Measurements from ENCODE around the gene GTF3C1. TPM values are rescaled to one million over a fixed set of nuclear protein-coding genes. Genes with fewer than 3 reads are reported as not detected.

Gene GTF3C1
- total RNA-seq, 2 donors from 2014 or later: 164 to 233 TPM

DNA sequence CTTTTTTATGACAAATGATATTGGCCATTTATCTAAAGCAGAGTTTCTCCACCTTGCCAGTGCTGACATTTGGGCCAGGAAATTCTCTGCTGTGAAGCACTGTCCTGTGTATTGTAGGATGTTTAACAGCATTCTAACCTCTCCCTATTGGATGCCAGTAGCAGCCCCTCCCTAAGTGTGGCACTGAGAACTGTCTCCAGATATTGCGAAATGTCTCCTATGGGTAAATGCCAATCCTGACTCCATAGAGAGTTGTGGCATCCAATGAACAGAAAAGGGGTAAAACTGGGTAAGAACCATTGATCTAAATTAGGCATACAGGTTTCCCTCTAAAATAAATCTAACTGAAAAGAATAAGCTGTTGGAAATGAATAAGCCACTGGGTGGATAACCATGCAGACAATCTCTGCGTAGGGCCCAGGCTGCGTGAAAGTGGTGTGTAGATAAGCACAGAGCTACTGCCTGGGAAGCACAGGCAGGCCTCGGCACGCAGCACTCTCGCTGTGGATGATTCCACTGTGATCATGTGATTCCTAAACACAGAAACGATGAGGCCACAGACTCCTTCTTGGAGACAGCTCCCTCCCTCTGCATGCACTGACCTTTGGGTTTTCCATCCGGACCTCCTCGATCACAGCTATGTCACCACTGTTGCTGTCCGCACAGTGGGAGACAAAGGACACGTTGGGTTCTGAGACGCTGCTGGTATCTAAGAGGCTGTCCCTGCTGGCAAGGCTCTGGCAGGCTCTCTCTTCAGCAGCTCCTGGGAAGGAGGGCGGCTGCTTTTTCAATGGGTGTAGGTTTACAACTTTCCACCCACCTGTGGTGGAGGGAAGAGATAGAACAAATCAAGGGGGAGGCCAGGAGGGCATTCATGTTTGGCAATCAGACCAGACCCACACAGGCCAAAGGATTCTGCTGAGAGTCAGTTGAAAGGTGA, 44.1 kb downstream of the GTF3C1 start:
- H3K9me3 ChIP-seq: no peaks in the 10 kb centered on the region
- no peak overlapping the region for H3K4me3 ChIP-seq
- WGBS: 38% methylated on average over 13 of the region's 13 CpGs
- intact Hi-C loops (cut with DNase I): no loop called here
- H3K27ac ChIP-seq: peak overlapping the region; percentile 55 to 76
- no peaks in the 10 kb centered on the region for H3K27me3 ChIP-seq (replicated peaks; ENCODE audit: insufficient read depth)
- peak; percentile 91 for TF ChIP-seq POLR2AphosphoS5 (IDR thresholded peaks at IDR 0.05)
- TF ChIP-seq, protein P1, sequence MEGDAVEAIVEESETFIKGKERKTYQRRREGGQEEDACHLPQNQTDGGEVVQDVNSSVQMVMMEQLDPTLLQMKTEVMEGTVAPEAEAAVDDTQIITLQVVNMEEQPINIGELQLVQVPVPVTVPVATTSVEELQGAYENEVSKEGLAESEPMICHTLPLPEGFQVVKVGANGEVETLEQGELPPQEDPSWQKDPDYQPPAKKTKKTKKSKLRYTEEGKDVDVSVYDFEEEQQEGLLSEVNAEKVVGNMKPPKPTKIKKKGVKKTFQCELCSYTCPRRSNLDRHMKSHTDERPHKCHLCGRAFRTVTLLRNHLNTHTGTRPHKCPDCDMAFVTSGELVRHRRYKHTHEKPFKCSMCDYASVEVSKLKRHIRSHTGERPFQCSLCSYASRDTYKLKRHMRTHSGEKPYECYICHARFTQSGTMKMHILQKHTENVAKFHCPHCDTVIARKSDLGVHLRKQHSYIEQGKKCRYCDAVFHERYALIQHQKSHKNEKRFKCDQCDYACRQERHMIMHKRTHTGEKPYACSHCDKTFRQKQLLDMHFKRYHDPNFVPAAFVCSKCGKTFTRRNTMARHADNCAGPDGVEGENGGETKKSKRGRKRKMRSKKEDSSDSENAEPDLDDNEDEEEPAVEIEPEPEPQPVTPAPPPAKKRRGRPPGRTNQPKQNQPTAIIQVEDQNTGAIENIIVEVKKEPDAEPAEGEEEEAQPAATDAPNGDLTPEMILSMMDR (IDR thresholded peaks at IDR 0.05): no peak
- peaks cover 25 to 27% of the 10 kb centered on the region in 2 donors for H3K36me3 ChIP-seq
- peaks cover 5% of the 10 kb centered on the region for H3K4me1 ChIP-seq (replicated peaks)
- peak; percentile 79 for DNase-seq (ENCODE audit: low spot score)

DNA sequence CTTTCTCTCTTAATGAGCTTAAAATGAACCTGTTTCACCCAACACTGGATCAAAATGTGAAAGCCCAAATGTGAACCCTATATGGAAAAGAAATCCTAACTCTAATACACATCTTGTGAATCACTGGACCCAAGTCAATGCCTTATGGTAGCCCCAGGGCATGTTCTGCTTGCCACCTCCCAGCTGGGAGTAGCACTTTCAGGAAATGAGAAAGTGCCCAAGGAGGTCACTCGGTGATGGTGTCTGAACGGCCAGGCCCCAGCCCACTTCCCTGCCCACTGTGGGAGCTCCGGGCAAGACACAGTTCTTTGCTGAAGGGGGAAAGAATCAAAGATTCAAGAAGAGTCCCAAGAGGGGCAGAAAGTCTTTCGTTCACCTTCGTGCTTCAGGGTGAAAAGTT, 46.1 kb downstream of the GTF3C1 start:
- Histone ChIP-seq H3K9me3 (no peaks in the 10 kb centered on the region), H3K36me3 (peaks cover 31 to 33% of the 10 kb centered on the region in 2 donors), H3K4me1 (replicated peaks) (peaks cover 5% of the 10 kb centered on the region), H3K27me3 (replicated peaks; ENCODE audit: insufficient read depth) (no peaks in the 10 kb centered on the region), H3K27ac (peak overlapping the region; percentile 55 to 76), H3K4me3 (no peak overlapping the region)
- intact Hi-C loops (cut with DNase I): no loop called here
- no peak for DNase-seq (ENCODE audit: low spot score)
- WGBS: 78% methylated on average over 5 of the region's 5 CpGs
- TF ChIP-seq POLR2AphosphoS5 (IDR thresholded peaks at IDR 0.05) (no peak), POLR2A (IDR thresholded peaks at IDR 0.05) (no peak)
- TF ChIP-seq, protein P1 (IDR thresholded peaks at IDR 0.05): no peak

DNA sequence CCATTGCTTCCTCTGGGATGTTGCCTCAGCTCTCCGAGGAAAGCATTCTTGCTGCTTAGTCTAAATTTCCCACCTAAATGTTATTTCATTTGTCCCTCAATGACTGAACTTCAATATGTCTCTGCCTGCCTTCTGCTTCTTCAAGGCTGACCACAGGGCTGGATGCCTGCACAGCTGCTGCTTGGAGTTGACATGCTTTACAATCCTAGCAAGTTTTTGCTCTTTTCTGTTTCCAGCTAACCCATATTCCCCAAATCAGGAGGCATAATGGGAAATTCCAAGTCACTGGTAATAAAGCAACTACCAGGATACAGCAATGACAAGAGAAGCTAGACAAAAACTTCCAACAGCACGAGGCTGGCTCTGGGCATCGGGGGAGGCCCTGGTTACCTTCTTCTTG, 48.9 kb downstream of the GTF3C1 start:
- H3K36me3 ChIP-seq: peaks cover 18 to 48% of the 10 kb centered on the region in 2 donors
- 93% methylated on average over 3 of the region's 3 CpGs for WGBS

DNA sequence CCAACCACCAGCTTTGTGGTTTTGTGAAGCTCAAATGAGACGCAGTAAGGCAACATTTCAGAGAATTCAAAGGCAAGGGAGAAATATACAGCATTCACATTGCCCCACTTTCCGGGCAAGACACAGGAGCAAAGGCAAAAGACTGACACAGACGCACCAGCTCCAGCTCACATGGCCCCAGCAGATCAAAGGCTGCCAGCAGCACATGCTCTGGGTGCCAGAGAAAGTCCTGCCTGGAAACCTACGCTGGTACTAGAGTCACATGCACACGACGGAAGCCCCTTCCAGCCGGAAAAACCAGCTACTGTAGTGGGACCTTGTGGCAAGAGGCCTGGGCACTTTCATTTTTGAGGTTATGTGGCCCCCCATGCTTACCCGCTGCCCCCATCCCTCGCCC, 50.1 kb downstream of the GTF3C1 start:
- no peaks in the 10 kb centered on the region for H3K27me3 ChIP-seq (replicated peaks; ENCODE audit: insufficient read depth)
- H3K36me3 ChIP-seq: peaks cover 18 to 57% of the 10 kb centered on the region in 2 donors
- no peaks in the 10 kb centered on the region for H3K9me3 ChIP-seq
- no peaks in the 10 kb centered on the region for H3K4me1 ChIP-seq (replicated peaks)
- H3K27ac ChIP-seq: peak overlapping the region in 1 of 2 donors; percentile 52
- intact Hi-C loops (cut with DNase I): no loop called here
- no peak for TF ChIP-seq POLR2A (IDR thresholded peaks at IDR 0.05)
- no peak for TF ChIP-seq POLR2AphosphoS5 (IDR thresholded peaks at IDR 0.05)
- TF ChIP-seq, protein P1 (IDR thresholded peaks at IDR 0.05): no peak
- H3K4me3 ChIP-seq: no peak overlapping the region
- WGBS: 78% methylated on average over 9 of the region's 9 CpGs
- DNase-seq (ENCODE audit: low spot score): no peak

More for the DNA sequence above, 48.9 kb downstream of the GTF3C1 start:
- Histone ChIP-seq H3K27me3 (replicated peaks; ENCODE audit: insufficient read depth) (no peaks in the 10 kb centered on the region), H3K27ac (no peak overlapping the region), H3K4me3 (no peak overlapping the region), H3K9me3 (no peaks in the 10 kb centered on the region), H3K4me1 (replicated peaks) (no peaks in the 10 kb centered on the region)
- DNase-seq (ENCODE audit: low spot score): no peak
- intact Hi-C loops (cut with DNase I): no loop called here
- TF ChIP-seq, protein P1 (IDR thresholded peaks at IDR 0.05): no peak
- TF ChIP-seq POLR2A (IDR thresholded peaks at IDR 0.05) (no peak), POLR2AphosphoS5 (IDR thresholded peaks at IDR 0.05) (no peak)
